ENCODE measurements around the gene PNPLA8.

DNA sequence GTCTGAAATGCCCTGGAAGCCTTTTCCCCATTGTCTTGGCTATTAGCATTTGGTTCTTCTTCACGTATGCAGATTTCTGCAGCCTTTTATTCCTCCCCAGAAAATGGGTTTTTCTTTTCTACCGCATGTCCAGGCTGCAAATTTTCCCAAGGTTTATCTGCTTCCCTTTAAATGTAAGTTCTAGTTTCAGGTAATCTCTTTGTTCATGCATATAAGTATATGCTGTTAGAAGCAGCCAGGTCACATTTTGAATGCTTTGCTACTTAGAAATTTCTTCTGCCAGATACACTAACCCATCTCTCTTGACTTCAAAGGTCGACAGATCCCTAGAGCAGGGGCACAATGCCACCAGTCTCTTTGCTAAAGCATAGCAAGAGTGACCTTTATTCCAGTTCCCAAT is 31.3 kb upstream of the PNPLA8 start:
- TF ChIP-seq, protein P1, sequence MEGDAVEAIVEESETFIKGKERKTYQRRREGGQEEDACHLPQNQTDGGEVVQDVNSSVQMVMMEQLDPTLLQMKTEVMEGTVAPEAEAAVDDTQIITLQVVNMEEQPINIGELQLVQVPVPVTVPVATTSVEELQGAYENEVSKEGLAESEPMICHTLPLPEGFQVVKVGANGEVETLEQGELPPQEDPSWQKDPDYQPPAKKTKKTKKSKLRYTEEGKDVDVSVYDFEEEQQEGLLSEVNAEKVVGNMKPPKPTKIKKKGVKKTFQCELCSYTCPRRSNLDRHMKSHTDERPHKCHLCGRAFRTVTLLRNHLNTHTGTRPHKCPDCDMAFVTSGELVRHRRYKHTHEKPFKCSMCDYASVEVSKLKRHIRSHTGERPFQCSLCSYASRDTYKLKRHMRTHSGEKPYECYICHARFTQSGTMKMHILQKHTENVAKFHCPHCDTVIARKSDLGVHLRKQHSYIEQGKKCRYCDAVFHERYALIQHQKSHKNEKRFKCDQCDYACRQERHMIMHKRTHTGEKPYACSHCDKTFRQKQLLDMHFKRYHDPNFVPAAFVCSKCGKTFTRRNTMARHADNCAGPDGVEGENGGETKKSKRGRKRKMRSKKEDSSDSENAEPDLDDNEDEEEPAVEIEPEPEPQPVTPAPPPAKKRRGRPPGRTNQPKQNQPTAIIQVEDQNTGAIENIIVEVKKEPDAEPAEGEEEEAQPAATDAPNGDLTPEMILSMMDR (IDR thresholded peaks at IDR 0.05) = no peak
- TF ChIP-seq POLR2A (IDR thresholded peaks at IDR 0.05) = no peak

All from heart left ventricle (tissue), 13 donors.